HG03280 (cell line): ENCODE measurements around the gene SEC24D.

ENCODE experiments used
- ATAC-seq: cut with Tn5 transposase; IDR thresholded peaks from one replicate; pipeline ENCODE4 v1.9.1; 2021; ENCODE audit warnings: mild to moderate bottlenecking, moderate library complexity; ENCODE audit not compliant: unreplicated experiment

SEC24D gene

DNA sequence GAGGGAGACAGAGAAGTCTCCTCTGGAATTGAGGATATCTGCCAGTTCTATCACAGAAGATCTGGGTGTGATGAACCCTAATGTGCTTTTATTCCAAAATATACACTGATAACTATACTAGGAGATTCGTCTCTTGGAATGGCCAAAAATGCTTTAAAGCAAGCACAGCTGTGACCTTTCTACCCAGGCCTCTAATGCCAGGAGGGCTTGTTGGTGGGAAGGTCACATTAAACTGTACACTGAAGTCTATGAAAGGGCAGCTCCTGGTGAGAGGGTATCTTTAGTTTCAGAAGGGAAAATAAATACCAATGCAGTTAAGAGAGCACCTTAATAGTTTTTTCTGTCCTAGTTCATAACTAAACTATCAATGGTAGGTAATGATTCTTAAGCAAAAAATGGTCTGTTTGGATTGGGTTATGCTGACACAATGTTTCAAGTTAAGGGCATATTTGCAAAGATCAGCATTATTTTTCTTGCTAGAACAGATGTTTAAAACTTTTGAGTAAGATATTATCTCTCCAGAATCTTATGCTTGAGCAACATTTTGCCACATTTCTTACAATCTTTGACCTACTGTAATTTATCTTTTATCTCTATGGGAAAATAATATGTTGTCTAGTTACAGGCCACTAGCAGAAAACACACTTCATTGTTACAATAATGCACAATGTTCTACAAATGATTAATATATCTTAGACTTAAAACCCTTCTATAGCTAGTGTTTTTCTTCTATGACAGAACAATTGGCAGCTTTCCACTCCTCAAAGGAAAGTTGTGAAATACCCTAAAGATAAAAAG, 59.6 kb downstream of the SEC24D start:
- no peak for ATAC-seq

DNA sequence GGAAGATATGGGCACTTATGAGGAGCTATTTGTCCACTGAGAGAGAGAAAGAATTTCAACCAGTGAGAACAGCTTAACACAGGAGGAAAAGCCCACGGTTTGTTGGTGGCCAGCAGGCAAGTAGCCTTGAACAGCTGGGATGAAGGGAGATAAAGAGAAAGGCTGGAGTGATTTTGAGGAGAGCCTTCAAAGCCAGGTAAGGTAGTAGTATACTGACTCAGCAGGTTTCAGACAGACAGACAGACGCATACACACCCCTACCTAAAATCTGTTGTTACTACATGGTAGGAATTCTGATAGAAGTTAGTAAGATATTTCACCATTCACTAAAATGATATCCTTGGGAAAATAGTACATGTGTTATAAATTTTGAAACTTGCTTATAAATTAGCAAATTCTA, 60.5 kb downstream of the SEC24D start:
- no peak for ATAC-seq

GRCh38 chr4:118774989-118775388, 60.9 kb downstream of the SEC24D start:
- no peak for ATAC-seq

DNA sequence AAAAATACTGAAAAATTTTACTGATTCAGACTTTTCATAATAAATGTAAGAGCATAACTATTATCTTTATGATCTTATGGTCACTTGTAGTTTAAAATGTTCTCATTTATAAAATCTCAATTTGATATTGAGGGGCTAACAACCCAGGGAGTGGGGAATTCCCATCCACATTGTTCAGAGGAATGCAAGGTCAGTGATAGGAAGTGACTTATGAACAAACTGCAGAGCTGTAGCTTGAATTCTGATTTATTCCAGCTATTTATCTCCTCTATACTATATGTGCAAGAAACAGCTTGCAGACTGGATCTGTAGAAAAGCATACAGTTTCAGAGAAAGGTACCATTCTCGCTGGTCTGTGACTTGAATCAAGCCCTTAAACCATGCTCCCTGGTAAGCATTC, 61.6 kb downstream of the SEC24D start:
- no peak for ATAC-seq

DNA sequence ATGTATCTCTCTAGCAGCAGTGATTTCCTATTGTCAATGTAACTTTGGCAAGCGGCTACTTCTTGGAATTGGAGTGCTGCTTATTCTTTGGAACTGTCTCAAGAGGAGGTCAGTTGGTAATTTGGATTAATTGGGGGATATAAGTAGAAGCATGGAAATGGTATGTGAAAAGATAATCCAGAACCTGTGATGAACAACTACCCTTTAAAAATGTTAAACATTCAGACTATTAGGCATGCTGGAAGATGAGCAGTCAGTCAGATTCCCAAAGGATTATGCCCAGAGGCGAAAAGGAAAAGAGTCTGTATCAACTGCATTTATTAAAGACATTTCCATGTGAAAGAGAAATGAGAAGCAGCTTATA, 62.5 kb downstream of the SEC24D start:
- ATAC-seq, result no peak

GRCh38 chr4:118772767-118773428, 63.0 kb downstream of the SEC24D start:
- no peak for ATAC-seq

DNA sequence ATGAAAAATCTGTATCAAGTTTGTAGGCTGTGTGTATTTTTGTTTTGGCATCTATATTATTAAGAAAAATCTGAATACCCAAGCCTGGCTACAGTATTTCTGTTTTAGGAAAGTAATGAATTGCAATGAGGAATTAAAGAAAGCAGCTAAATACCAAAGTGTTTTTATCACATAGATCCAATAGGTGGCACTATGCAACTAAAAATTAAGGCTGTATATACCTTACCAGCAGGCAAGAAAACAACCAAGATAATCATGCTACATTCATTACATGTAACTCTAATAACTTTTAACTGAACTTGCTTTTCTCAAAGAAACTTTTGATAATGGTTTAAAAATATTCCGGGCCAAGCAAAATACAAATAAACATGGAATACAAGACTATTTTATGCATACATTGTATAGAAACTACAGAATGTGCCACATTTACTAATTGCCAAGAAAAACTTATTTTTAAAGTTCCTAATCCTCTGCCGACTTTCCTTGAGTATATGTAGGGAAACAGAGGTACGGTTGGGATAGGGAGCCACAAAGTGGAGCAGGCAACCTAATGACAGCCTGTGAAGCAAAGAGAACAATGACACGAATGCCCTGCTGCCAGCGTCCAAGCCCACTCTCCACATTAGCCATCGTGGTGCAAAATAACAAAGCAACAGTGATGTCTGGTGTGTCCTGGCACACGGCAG, 63.7 kb downstream of the SEC24D start:
- ATAC-seq, result peak; percentile 68

DNA sequence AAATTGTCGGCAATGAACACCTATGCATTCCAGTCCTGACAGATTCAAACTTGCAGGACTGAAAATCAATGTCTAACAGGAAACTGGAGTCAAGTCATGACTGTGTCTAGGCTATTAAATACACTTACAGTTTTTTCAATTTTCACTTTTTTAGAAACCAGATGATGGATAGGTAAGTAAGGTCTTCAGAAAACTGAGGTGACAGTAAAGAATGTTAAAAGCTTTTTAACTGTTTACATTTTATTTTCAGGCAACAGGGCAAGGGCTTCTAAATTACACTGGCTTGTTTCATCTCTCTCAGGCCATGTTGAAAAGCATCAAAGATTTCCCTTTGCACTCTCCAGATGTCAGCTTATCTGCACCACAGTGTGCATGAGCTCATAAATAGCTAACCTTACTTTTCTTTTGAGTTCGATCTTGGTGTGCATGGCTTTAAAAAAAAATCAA, 65.2 kb downstream of the SEC24D start:
- ATAC-seq, result no peak

GRCh38 chr4:118769161-118769560, 66.8 kb downstream of the SEC24D start:
- no peak for ATAC-seq

DNA sequence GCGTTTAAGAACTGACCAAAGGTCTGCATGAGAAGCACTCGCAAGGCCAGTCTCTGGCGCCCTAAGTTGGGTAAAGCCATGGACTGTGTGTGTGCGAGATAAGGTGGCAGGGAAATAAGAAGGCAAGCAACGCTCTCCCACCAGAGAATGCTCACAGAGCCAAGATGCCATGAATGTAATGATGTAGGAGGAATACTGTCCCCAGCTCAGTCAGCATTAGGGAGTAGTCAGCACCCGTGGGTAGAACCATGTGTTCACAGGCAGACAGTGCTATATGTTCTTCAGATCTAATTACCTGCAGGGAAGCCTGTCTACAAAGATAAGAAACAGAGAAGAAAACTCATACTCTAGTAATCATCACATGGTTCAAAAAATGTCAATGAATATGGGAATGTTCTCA, 68.8 kb downstream of the SEC24D start:
- ATAC-seq, result no peak

DNA sequence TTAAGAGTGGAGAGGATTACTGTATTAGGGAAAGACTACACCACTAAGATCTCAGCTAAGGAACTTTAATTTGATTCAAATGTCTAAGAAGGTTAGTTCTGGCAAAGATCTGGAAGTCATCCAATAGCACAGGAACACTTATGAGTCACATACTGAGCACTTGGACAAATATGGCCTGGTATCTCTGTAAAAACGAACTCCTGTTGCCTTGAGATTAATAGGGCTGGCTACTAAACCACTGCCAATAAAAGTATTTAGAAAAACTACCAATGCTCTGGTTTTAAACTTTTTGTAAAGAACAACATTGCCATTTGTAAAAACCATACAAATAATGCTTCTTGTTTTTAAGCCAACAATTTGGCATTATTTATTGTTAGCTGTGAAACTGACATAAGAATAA, 70.5 kb downstream of the SEC24D start:
- ATAC-seq, result no peak

- no peak for ATAC-seq
Measured at GRCh38 chr4:118762730-118763477, 73.0 kb downstream of the SEC24D start.

DNA sequence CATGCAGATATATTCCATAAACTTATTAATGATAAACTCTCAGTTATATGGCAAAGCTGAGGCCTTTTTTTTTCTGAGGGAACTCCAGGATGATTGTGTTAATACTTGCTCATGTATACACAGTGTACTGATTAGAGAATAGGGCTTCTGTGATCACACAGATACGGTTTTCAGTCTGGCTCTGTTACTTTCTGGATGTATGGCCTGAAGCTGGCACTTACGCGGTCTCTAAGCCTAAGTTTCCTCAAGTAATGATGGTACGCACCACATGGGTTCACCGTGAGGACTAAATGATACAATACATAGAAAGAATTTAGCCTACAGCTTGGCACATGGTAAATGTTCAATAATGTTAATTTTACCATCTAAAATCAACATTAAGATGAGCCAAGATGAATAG, 73.8 kb downstream of the SEC24D start:
- no peak for ATAC-seq

DNA sequence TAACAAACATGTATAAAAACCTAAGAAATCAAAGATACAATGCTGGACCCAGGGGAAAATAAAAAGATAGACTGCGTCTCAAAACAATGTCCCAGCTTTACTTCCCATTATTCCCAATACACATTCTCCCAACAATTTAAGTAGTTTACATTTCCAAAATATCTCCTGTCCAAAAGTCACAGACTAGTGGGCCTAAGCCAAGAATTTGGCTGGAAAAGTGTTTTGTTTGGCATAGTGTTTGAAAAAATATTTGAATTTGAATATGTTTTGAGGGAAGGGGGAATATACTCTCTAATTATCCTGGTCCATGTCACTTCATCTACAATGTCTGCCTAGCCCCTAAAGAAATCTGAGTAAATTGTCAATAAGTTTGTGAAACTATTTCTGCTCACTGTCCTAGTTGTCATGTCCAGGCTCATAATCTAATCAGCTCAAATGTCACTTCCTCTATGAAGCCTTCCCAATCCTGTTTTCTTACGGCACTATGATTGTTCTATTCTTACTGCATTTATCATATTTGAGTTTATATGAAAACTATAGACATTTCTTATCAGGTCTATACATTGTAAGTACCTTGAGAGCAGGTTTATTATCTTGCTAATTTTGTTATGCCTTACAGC, 74.4 kb downstream of the SEC24D start:
- ATAC-seq, result no peak

- peak; percentile 99 for ATAC-seq
Measured at GRCh38 chr4:118760493-118760892, 75.4 kb downstream of the SEC24D start.

GRCh38 chr4:118760092-118760491, 75.8 kb downstream of the SEC24D start:
- ATAC-seq, result peak; percentile 27

- no peak for ATAC-seq
Measured at GRCh38 chr4:118759481-118759880, 76.4 kb downstream of the SEC24D start.

- no peak for ATAC-seq
Measured at GRCh38 chr4:118758293-118758692, 77.6 kb downstream of the SEC24D start.

DNA sequence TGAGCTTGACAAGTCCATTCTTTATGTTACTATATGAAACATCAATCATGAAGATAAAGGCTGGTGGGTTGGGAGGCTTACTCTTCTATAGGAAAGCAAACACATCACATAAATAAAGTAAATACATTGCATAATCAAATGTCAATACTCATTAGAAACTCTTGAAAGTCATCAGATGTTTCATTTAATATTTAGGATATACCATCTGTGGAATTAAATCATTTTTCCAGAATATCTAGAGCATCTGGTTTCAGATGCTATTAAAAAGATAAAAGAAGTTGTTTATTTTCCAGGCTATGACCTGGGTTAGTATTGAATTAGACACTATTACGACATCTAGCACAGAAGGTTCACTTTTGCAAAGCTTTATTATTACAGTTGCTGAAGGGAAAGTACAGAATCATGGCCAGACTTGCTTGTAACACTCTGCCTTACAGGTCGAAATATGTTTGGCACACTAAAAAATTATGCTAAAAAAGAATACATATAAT, 78.1 kb downstream of the SEC24D start:
- ATAC-seq, result no peak

DNA sequence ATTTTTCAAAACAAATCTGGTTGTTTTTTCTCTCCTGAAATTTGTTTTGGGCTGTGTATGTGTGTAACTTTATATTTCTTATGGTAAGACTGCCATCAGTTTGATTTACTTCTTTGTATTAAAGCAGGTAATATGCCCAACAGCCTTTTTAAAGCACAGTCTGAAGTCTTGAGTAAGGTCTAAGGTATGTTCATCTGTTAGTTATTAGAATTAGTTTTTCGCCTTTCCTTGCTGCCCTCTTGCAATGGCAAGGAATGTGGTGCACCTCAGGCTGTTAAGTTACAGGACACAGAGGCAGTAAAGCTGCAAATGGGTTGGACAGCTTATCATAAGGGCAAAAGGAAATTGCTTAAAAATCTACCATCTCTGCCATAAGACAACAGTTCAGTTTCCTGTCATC, 79.0 kb downstream of the SEC24D start:
- no peak for ATAC-seq

DNA sequence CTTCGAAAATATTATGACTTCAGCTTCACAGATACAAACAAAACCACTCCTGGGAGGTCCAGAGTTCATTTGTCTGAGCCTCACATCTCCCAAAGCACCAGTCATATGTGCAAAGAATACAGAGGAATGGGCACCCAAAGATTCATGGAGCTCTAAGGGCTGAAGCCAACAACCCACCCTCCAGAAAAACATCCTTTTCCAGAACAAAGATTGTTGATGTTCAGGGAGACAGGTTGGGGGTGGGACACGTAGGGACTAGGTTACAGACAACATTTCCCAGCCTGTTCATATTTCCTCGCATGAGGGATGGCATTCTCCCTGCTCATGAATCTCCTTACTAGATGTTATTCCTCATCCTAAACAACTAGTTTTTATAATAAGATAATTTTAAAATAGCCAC, 79.5 kb downstream of the SEC24D start:
- no peak for ATAC-seq
